ENCODE measurements around the gene KLHDC8B.
A peak's percentile ranks its signal among the peaks of the same experiment; 100 is the strongest.

The KLHDC8B gene

DNA sequence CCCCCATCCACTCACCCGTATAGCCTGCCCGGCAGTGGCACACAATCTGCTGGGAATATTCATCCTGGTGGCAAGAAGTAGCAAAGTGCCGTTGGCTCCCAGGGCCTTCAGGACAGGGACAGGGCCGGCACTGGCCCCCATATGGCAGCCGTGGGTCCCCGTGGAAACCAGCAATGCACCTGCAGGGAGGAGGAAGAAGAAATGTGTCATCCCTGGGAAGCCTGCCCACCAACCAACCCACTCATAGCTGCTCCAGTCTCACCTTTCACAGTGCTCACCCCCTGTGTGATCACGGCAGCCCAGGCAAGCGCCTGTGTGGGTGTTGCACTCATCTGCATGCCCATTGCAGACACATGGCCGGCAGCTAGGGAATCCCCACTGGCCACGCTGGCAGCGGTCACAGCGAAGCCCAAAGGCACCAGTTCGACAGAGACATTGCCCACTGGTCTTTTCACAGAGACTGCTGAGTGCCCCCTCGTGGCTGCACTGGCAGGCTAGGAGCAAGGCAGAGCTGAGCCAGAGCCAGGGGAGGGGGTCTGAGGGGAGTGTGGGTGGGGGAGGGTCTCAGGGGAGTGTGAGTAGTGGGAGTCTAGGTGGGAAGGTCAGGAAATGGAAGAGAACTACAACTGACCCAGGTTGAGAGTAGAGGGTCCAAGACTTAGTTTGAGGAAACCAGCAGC is 46.3 kb upstream of the KLHDC8B start:
- in situ Hi-C loops (cut with MboI; ENCODE audit: low sequenced_read_pairs, unreplicated experiment) = no loop called here
- no peak for DNase-seq (ENCODE audit: low spot score)

DNA sequence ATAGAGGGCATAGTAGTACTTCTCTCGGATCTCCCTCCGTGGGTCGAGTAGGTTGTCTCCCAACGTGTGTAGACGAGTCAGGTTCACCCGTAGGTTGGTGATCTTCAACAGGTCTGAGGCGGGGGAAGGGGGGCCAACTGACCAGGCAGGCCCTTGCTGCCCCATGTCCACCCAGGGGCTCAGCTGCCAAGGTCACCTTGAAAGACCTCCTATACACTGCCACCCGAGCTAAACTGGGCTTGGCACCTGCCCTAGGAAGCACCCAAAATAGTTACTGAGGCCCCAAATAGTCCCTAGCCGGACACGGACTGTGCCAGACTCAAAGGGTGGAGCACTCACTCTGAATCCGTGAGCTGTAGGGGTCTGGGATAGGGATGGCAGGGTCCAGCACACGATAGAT is 40.4 kb upstream of the KLHDC8B start:
- TF ChIP-seq, protein P1, sequence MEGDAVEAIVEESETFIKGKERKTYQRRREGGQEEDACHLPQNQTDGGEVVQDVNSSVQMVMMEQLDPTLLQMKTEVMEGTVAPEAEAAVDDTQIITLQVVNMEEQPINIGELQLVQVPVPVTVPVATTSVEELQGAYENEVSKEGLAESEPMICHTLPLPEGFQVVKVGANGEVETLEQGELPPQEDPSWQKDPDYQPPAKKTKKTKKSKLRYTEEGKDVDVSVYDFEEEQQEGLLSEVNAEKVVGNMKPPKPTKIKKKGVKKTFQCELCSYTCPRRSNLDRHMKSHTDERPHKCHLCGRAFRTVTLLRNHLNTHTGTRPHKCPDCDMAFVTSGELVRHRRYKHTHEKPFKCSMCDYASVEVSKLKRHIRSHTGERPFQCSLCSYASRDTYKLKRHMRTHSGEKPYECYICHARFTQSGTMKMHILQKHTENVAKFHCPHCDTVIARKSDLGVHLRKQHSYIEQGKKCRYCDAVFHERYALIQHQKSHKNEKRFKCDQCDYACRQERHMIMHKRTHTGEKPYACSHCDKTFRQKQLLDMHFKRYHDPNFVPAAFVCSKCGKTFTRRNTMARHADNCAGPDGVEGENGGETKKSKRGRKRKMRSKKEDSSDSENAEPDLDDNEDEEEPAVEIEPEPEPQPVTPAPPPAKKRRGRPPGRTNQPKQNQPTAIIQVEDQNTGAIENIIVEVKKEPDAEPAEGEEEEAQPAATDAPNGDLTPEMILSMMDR (IDR thresholded peaks at IDR 0.05; ENCODE audit: borderline replicate concordance, control extremely low read depth, extremely low read depth, insufficient read depth, missing control alignments) = no peak
- in situ Hi-C loops (cut with MboI; ENCODE audit: low sequenced_read_pairs, unreplicated experiment) = no loop called here
- no peak for DNase-seq (ENCODE audit: low spot score)

More for the DNA sequence above, 46.3 kb upstream of the KLHDC8B start:
- TF ChIP-seq, protein P1 (IDR thresholded peaks at IDR 0.05; ENCODE audit: borderline replicate concordance, control extremely low read depth, extremely low read depth, insufficient read depth, missing control alignments) = peak; percentile 22

DNA sequence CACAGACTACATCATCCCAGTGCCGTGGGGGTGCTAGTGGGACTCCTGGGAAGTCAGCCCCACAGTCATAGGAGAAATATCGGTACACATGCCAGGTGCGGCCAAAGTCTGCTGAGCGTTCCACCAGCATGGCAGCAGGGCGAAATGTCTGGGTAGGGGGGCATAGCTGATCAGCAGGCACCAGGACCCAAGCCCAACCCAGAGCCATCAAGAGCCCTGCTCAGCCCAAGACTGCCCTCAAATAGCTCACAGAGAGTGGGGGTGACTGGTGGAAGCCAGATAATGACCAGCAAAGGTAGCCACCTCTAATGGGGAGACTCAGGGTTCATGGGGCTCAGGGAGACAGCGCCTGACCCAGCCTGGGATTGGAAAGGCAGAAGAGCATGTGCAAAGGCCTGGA is 39.8 kb upstream of the KLHDC8B start:
- in situ Hi-C loops (cut with MboI; ENCODE audit: low sequenced_read_pairs, unreplicated experiment) = no loop called here
- no peak for DNase-seq (ENCODE audit: low spot score)
- TF ChIP-seq, protein P1 (IDR thresholded peaks at IDR 0.05; ENCODE audit: borderline replicate concordance, control extremely low read depth, extremely low read depth, insufficient read depth, missing control alignments) = no peak

DNA sequence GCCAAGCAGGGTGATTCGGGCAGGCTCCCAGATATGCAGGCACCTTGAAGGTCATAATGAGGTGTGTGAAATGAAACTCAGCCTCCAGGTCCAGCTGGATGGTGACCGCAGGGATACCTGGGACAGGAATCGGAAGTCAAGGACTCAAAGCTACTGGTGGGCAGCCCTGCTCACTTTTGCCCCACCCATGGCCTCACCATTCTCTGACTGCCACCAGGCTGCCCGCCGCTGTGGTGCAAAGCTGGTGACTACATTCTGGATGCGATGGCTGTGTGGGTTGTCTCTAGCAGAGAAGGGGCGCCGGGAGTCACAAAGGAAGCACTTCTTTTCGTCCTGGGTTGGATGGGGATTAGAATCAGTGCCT is 39.3 kb upstream of the KLHDC8B start:
- in situ Hi-C loops (cut with MboI; ENCODE audit: low sequenced_read_pairs, unreplicated experiment) = no loop called here
- TF ChIP-seq, protein P1 (IDR thresholded peaks at IDR 0.05; ENCODE audit: borderline replicate concordance, control extremely low read depth, extremely low read depth, insufficient read depth, missing control alignments) = no peak
- DNase-seq (ENCODE audit: low spot score) = no peak

DNA sequence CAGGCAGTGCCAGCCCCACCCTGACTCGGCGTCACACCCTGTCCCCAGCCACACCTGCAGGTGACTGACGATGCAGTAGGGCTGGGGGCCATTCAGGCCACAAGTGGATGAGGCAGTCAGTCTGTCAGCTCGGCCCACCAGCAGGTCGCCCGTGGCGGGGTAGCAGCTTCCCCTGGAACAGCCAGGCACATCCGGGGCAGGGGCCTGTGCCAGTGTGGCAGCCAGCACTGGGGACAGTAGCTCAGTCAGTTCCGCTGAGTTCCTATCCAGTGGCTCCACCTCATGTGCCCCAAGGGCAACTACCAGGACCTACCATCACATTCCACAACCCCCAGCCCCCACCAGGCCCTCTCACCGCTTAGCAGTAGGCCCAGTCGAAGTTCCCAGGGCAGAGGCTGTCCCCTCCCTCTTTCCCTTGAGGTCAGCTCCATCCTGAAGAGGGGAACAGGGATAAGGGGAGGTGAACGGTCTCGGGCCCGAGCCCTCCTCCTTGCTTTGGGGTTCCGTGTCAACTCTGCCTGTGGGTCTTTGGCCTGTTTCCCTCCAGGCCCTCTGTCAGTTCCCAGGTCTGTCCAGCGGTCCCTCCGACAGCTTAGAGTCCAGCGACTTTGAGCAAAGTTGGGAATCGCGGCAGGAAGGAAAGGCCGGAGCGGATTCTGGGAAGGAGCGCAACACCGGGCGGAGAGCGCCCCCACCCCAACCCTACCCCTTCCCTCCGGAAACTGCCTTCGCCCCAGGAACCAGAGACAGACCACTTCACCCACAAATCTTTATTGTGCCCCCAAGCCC is 38.8 kb upstream of the KLHDC8B start, which contains the start of gene LAMB2:
TSS of gene LAMB2 (minus strand) at position 614 of the 789 bp plus-strand sequence. CDS start at position 431, 183 bp downstream.
- in situ Hi-C loops (cut with MboI; ENCODE audit: low sequenced_read_pairs, unreplicated experiment) = no loop called here
- no peak for DNase-seq (ENCODE audit: low spot score)

DNA sequence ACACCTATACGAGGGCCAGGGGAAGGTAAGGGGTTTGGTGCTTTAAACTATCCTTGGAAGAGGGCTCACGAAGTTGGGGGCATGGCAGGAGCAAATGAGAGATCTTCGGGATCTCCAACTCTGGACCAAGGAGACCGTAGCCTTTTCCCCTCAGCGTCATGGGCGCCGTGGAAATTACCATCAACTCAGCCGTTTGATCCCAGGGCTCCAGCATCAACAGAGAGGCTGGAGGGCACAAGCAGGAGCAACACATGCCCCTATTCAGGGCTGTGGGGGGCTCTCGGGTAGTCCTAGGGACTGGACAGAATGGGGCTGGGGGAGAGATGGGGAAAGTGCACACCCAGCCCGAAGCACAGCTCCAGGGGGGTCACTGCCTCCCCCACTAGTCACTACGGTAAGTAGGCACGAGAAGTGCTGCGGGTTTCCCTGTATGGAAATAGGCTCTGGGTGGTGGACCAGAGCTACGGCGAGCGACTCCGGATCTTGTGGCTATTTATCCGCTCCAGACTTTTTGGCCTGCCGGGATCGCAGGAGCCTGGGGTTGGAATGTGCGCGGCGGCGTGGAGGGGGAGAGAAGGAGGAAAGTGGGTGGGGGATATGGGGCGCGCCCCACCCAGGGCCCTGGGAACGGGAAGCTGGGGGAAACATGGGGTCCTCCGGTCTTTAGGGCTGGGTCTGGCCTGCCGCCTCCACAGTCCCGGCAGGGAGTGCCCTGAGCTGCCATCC is 38.0 kb upstream of the KLHDC8B start:
- in situ Hi-C loops (cut with MboI; ENCODE audit: low sequenced_read_pairs, unreplicated experiment) = no loop called here

More for the DNA sequence above, 38.8 kb upstream of the KLHDC8B start, which contains the start of gene LAMB2:
- TF ChIP-seq, protein P1 (IDR thresholded peaks at IDR 0.05; ENCODE audit: borderline replicate concordance, control extremely low read depth, extremely low read depth, insufficient read depth, missing control alignments) = no peak

More for the DNA sequence above, 38.0 kb upstream of the KLHDC8B start:
- DNase-seq (ENCODE audit: low spot score) = no peak
- TF ChIP-seq, protein P1 (IDR thresholded peaks at IDR 0.05; ENCODE audit: borderline replicate concordance, control extremely low read depth, extremely low read depth, insufficient read depth, missing control alignments) = no peak

All from GM13976 (cell line).